Spleen (tissue), 7 donors: ENCODE measurements around the gene ORC3.

Experiments used
- POLR2A ChIP-seq, 3 donors: fragments of 450-650 bp; IDR thresholded peaks; one replicate each; pipeline ENCODE4 v1.5.1; 2017; ENCODE audit warnings: antibody characterized with exemption in 3 of 3, mild to moderate bottlenecking in 1 of 3
- POLR2AphosphoS5 ChIP-seq, 3 donors: sonication (generic); formaldehyde crosslinking; IDR thresholded peaks; one replicate each; pipeline ENCODE4 v1.5.1; 2017; ENCODE audit warnings: antibody characterized with exemption in 3 of 3
- TF ChIP-seq, protein P1 (sequence below), 11 experiments: fragments of 200-600 bp in 7 of 11; fragments of 450-650 bp in 4 of 11; sonication (generic) in 4 of 11; IDR thresholded peaks in 8 of 11; conservative IDR thresholded peaks in 3 of 11; 1 replicate in 7 of 11; 2 replicates in 4 of 11; pipeline versions ENCODE4 v1.4.0 to v1.8.0; 2016 to 2021; ENCODE audit warnings: antibody characterized with exemption in 11 of 11, inconsistent platforms in 4 of 11, mild to moderate bottlenecking in 1 of 11
- donor health status: DM: no; HTN: no; CAD: no; lungs with moderate emphysema.
- donor health status: DM: no; HTN: no; CAD: no.
- donor health status: DM: no; HTN: no; CAD: no.

DNA sequence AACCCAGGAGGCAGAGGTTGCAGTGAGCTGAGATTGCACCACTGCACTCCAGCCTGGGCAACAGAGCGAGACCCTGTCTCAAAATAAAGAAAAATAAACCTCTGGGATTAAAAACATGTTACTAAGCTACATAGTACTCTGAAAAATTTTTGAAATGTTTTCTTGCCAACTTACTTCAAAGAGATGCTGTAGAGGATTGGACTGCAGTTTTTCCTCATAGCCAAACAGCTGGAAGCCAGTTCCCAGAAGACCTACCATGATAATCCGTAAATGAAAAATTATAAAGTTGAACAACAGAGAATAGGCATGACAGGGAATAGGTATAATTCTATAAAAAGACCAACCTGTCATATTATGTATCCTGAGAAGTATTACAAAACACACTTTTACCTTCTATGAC is 48.2 kb upstream of the ORC3 start:
- TF ChIP-seq, protein P1, sequence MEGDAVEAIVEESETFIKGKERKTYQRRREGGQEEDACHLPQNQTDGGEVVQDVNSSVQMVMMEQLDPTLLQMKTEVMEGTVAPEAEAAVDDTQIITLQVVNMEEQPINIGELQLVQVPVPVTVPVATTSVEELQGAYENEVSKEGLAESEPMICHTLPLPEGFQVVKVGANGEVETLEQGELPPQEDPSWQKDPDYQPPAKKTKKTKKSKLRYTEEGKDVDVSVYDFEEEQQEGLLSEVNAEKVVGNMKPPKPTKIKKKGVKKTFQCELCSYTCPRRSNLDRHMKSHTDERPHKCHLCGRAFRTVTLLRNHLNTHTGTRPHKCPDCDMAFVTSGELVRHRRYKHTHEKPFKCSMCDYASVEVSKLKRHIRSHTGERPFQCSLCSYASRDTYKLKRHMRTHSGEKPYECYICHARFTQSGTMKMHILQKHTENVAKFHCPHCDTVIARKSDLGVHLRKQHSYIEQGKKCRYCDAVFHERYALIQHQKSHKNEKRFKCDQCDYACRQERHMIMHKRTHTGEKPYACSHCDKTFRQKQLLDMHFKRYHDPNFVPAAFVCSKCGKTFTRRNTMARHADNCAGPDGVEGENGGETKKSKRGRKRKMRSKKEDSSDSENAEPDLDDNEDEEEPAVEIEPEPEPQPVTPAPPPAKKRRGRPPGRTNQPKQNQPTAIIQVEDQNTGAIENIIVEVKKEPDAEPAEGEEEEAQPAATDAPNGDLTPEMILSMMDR (IDR thresholded peaks at IDR 0.05 in 8 of 11, conservative IDR thresholded peaks at IDR 0.05 in 3 of 11) = no peak
- TF ChIP-seq POLR2AphosphoS5 (IDR thresholded peaks at IDR 0.05) (no peak), POLR2A (IDR thresholded peaks at IDR 0.05) (no peak)
